Uterus (tissue), 4 donors: ENCODE data around the gene SOD2. TPM values are rescaled to one million over a fixed set of nuclear protein-coding genes. Genes with fewer than 3 reads are reported as not detected.

Source experiments
- DNase-seq, 2 donors: peaks; one replicate each; pipeline ENCODE4 v3.0.0-alpha.2; 2019 to 2020
- H3K27ac ChIP-seq, 2 donors: fragments of 200-600 bp; sonication (generic); 1 replicate in 1 of 2; 2 replicates in 1 of 2; pipeline ENCODE4 v1.5.1; 2016 to 2018
- H3K27me3 ChIP-seq, 2 donors: fragments of 200-600 bp; sonication (generic); one replicate each; pipeline ENCODE4 v1.5.1; 2018 to 2019; ENCODE audit warnings: control low read depth in 1 of 2
- H3K36me3 ChIP-seq, 2 donors: fragments of 200-600 bp; sonication (generic); one replicate each; pipeline ENCODE4 v1.5.1; 2019; ENCODE audit warnings: control low read depth in 1 of 2
- H3K4me1 ChIP-seq, 2 donors: fragments of 200-600 bp; sonication (generic); one replicate each; pipeline ENCODE4 v1.5.1; 2018 to 2019; ENCODE audit warnings: control low read depth in 1 of 2
- H3K4me3 ChIP-seq, 2 donors: fragments of 200-600 bp; sonication (generic); 1 replicate in 1 of 2; 2 replicates in 1 of 2; pipeline ENCODE4 v1.5.1; 2018 to 2019; ENCODE audit warnings: mild to moderate bottlenecking in 1 of 2
- H3K9me3 ChIP-seq, 2 donors: fragments of 200-600 bp; sonication (generic); one replicate each; pipeline ENCODE4 v1.5.1; 2019; ENCODE audit warnings: control low read depth in 1 of 2
- CTCF ChIP-seq, 4 experiments: fragments of 200-600 bp in 2 of 4; fragments of 450-650 bp in 2 of 4; sonication (generic) in 2 of 4; IDR thresholded peaks; one replicate each; pipeline ENCODE4 v1.5.1; 2016 to 2019; ENCODE audit warnings: antibody characterized with exemption in 4 of 4, mild to moderate bottlenecking in 2 of 4, moderate library complexity in 1 of 4
- POLR2A ChIP-seq, 2 donors: fragments of 450-650 bp; IDR thresholded peaks; one replicate each; pipeline ENCODE4 v1.6.1; 2016; ENCODE audit warnings: antibody characterized with exemption in 2 of 2, mild to moderate bottlenecking in 1 of 2, moderate library complexity in 1 of 2
- intact Hi-C: fragments of 100-400 bp; cut with DNase I; formaldehyde crosslinking; loops from one replicate; pipeline ENCODE4 v1.15.1; 2023; ENCODE audit warnings: low total_unique reads
- total RNA-seq, 4 donors: library from RNA; depleted of rRNA in 3 of 4; stranded (reverse); fragments of >200 nt in 3 of 4; gene quantifications; one replicate each; pipeline versions ENCODE4 v1.1.0 to v1.2.4, GENCODE V29; 2014 to 2023
- donor health status: DM: yes; HTN: yes; CAD: no.

The SOD2 gene
- total RNA-seq, 4 donors from 2014 or later = 34.1 to 305 (median 208) TPM

- H3K9me3 ChIP-seq = no peaks in the 10 kb centered on the region
- intact Hi-C loops = no loop called here
- no peaks in the 10 kb centered on the region for H3K36me3 ChIP-seq
- no peak overlapping the region for H3K4me3 ChIP-seq
- H3K27ac ChIP-seq = no peak overlapping the region
- no peaks in the 10 kb centered on the region for H3K27me3 ChIP-seq
- no peaks in the 10 kb centered on the region for H3K4me1 ChIP-seq
- TF ChIP-seq POLR2A (IDR thresholded peaks at IDR 0.05) = no peak
- no peak for TF ChIP-seq CTCF (IDR thresholded peaks at IDR 0.05)
- DNase-seq = no peak
Measured at GRCh38 chr6:159682295-159682694, 10.7 kb downstream of the SOD2 start.

- intact Hi-C loops = no loop called here
- Histone ChIP-seq H3K4me3 (no peak overlapping the region), H3K4me1 (no peaks in the 10 kb centered on the region), H3K27me3 (no peaks in the 10 kb centered on the region), H3K36me3 (no peaks in the 10 kb centered on the region), H3K27ac (no peak overlapping the region), H3K9me3 (no peaks in the 10 kb centered on the region)
- no peak for DNase-seq
- TF ChIP-seq POLR2A (IDR thresholded peaks at IDR 0.05) (no peak), CTCF (IDR thresholded peaks at IDR 0.05) (no peak)
Measured at GRCh38 chr6:159681191-159681880, 11.7 kb downstream of the SOD2 start.

- Histone ChIP-seq H3K36me3 (no peaks in the 10 kb centered on the region), H3K27me3 (no peaks in the 10 kb centered on the region), H3K27ac (no peak overlapping the region), H3K9me3 (no peaks in the 10 kb centered on the region), H3K4me1 (no peaks in the 10 kb centered on the region), H3K4me3 (no peak overlapping the region)
- TF ChIP-seq POLR2A (IDR thresholded peaks at IDR 0.05) = no peak
- DNase-seq = no peak
- intact Hi-C loops = no loop called here
Measured at GRCh38 chr6:159680104-159680503, 12.9 kb downstream of the SOD2 start.

- Histone ChIP-seq H3K27me3 (no peaks in the 10 kb centered on the region), H3K4me3 (no peak overlapping the region), H3K36me3 (no peaks in the 10 kb centered on the region), H3K9me3 (no peaks in the 10 kb centered on the region), H3K4me1 (no peaks in the 10 kb centered on the region), H3K27ac (no peak overlapping the region)
- intact Hi-C loops = no loop called here
- TF ChIP-seq CTCF (IDR thresholded peaks at IDR 0.05) = no peak
- TF ChIP-seq POLR2A (IDR thresholded peaks at IDR 0.05) = no peak
- DNase-seq = no peak
Measured at GRCh38 chr6:159679091-159680077, 13.7 kb downstream of the SOD2 start.

GRCh38 chr6:159678574-159678973, 14.5 kb downstream of the SOD2 start:
- TF ChIP-seq POLR2A (IDR thresholded peaks at IDR 0.05) (no peak), CTCF (IDR thresholded peaks at IDR 0.05) (no peak)
- H3K27me3 ChIP-seq = no peaks in the 10 kb centered on the region
- H3K27ac ChIP-seq = no peak overlapping the region
- no peak overlapping the region for H3K4me3 ChIP-seq
- no peaks in the 10 kb centered on the region for H3K36me3 ChIP-seq
- no peak for DNase-seq
- H3K4me1 ChIP-seq = no peaks in the 10 kb centered on the region
- H3K9me3 ChIP-seq = no peaks in the 10 kb centered on the region
- intact Hi-C loops = no loop called here
